ENCODE data around the gene BICD1. TPM values are rescaled to one million over a fixed set of nuclear protein-coding genes. Genes with fewer than 3 reads are reported as not detected.
A peak's percentile ranks its signal among the peaks of the same experiment; 100 is the strongest.

The BICD1 gene
- total RNA-seq, 1 donor from 2014 or later: 7.7 TPM

GRCh38 chr12:32261638-32262037, 155.0 kb downstream of the BICD1 start:
- no peak overlapping the region for H3K4me3 ChIP-seq (ENCODE audit: low read depth, low read length)
- no peak for DNase-seq (ENCODE audit: low read depth)
- peak; percentile 47 for TF ChIP-seq CTCF (conservative IDR thresholded peaks at IDR 0.05; ENCODE audit: low read depth, low read length)

GRCh38 chr12:32264961-32265360, 158.3 kb downstream of the BICD1 start:
- no peak overlapping the region for H3K4me3 ChIP-seq (ENCODE audit: low read depth, low read length)
- no peak for TF ChIP-seq CTCF (conservative IDR thresholded peaks at IDR 0.05; ENCODE audit: low read depth, low read length)
- DNase-seq (ENCODE audit: low read depth): no peak

- no peak for TF ChIP-seq CTCF (conservative IDR thresholded peaks at IDR 0.05; ENCODE audit: low read depth, low read length)
- no peak overlapping the region for H3K4me3 ChIP-seq (ENCODE audit: low read depth, low read length)
- no peak for DNase-seq (ENCODE audit: low read depth)
Measured at GRCh38 chr12:32265456-32265855, 158.8 kb downstream of the BICD1 start.

GRCh38 chr12:32265951-32266350, 159.3 kb downstream of the BICD1 start:
- H3K4me3 ChIP-seq (ENCODE audit: low read depth, low read length): no peak overlapping the region
- no peak for DNase-seq (ENCODE audit: low read depth)
- no peak for TF ChIP-seq CTCF (conservative IDR thresholded peaks at IDR 0.05; ENCODE audit: low read depth, low read length)

GRCh38 chr12:32266756-32267155, 160.1 kb downstream of the BICD1 start:
- DNase-seq (ENCODE audit: low read depth): no peak
- H3K4me3 ChIP-seq (ENCODE audit: low read depth, low read length): no peak overlapping the region
- no peak for TF ChIP-seq CTCF (conservative IDR thresholded peaks at IDR 0.05; ENCODE audit: low read depth, low read length)

DNA sequence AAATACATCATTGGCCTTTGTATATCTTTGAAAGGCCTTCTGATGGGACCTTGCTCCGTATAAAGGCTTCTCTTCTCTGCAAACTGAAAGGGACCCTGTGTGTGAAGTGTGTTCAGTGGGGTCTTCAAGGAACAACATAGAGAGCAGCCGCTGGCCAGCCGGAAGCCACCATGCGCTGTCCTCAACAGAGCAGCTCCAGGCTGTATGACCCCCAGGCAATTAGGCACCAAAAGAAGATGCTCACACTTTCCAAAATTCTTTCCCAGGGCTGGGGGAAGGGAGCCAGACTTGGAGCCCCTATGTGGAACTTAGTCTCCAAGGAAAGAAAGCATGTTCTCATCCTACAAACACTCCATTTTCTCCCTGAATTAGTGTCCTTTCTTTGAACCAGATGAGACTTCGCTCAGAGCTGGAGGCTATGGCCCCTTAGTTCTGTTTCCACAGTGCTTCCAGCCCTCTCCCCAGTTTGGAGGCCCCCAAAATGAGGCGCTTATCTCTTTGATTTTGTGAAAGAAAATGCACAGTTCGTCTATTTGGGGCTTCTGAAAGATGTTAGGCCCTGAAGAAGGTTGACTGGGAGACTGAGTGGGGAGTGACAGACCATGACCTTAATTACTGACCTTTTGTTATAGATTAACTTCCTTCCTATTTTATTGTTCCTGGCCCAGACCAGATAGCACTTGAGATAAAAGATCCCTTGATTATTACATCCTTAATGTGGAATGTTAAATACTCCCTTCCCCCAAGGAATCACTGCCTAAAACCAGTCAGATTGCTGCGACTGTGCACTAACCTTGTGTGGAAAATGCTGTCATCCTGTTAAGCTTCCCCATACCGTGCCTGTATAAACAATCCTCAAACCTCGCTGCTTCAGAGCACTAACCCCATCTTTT, 164.4 kb downstream of the BICD1 start:
- DNase-seq (ENCODE audit: low read depth): peak; percentile 70
- no peak overlapping the region for H3K4me3 ChIP-seq (ENCODE audit: low read depth, low read length)
- no peak for TF ChIP-seq CTCF (conservative IDR thresholded peaks at IDR 0.05; ENCODE audit: low read depth, low read length)

DNA sequence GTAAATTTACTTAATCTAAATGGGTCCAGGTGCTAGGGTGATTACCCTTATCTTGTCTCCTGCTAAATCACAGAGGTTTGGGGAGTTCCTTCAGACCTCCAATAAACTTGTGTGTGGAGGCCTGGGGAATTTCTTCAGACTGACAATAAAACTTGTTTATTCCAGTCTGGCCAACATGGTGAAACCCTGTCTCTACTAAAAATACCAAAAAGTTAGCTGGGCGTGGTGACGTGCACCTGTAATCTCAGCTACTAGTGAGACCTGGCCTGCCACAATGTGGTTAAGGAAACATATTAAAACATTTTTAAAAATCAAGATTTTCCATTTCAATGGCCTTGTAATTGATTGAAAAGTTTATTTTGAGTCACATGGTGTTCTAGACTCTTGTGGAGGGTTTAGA, 165.8 kb downstream of the BICD1 start:
- DNase-seq (ENCODE audit: low read depth): no peak
- TF ChIP-seq CTCF (conservative IDR thresholded peaks at IDR 0.05; ENCODE audit: low read depth, low read length): no peak
- H3K4me3 ChIP-seq (ENCODE audit: low read depth, low read length): no peak overlapping the region

Data from epithelial cell of proximal tubule (primary cell).